HuH-7.5 (cell line): Measurements from ENCODE around the gene ZFP92.
"Not testable (repeated sequence)": the region's sequence is repeated elsewhere in the genome, so short reads cannot be mapped to it uniquely, and the experiment has no call there.

Experiments
- DNase-seq: peaks from one replicate; pipeline ENCODE4 v3.0.0; 2011; ENCODE audit warnings: low spot score

The ZFP92 gene, protein sequence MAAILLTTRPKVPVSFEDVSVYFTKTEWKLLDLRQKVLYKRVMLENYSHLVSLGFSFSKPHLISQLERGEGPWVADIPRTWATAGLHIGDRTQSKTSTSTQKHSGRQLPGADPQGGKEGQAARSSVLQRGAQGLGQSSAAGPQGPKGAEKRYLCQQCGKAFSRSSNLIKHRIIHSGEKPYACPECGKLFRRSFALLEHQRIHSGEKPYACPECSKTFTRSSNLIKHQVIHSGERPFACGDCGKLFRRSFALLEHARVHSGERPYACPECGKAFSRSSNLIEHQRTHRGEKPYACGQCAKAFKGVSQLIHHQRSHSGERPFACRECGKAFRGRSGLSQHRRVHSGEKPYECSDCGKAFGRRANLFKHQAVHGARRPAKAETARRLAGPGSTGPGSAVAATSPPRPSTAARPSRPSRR

DNA sequence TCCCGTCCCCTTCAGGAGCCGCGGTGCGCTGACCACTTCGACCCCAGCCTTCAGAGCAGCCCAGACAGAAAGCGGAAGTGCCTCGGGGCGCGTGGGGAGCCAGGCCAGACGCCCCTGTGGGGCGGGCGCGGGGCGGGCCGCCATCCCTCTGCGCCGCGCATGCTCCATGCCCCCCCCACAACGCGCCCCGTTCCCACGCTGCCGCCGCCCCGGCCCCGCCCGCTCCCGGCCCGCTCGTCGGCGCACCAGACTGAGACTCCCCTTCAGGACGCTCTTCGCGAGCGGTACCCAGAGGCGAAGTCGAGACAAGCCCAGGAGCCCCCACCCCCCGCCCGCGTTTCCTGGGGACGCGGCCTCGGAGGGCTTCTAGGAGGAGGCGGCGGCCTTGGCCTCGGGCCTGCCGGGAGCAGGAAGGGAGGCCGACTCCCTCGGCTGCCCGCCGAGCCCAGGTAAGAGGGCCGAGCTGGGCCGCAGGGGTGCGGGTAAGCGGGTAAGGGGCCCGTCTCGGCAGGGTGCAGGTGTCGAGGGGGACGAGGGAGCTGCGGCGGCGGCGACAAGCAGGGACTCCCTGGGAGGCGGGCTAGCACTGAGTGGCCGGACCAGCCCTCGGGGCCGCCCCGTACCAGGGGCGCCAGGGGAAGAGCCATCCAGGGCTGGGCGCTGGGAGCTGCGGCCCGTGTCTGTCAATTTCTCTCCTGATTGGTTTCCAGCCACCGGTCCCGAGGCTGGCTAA, at the start of gene ZFP92:
TSS of gene ZFP92 (plus strand) at position 218 of the 733 bp plus-strand sequence. CDS start 6,851 bp downstream, outside the sequence.
- no peak for DNase-seq

DNA sequence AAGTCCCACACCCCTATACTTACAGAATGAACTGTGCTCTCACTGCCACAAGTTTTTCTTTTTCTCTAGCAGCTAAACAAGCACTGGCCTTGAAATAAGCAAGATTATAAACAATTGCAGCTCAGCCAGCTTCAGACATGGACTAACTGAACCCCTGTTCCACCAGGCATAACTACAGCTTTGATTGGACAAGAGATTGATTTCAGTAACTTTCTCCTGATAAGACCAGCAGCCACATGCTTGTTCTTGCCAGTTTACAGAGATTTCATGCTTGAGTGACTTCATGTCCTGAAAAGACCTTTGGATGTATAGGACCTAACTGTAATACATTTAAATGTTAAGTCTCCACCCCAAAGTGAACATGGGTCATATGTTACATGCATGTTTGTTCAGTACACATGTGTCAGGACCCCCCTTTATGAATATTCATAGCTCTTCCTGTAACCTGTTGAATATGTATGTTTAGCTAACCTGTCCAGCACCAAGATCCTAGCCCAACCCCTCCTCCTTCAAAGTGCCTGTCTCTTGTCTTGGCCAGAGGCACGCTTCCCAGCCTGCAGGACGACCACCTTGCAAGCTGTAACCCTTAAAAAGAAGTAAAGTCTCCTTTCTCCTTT, 49.4 kb upstream of the ZFP92 start:
- DNase-seq, result no peak

DNA sequence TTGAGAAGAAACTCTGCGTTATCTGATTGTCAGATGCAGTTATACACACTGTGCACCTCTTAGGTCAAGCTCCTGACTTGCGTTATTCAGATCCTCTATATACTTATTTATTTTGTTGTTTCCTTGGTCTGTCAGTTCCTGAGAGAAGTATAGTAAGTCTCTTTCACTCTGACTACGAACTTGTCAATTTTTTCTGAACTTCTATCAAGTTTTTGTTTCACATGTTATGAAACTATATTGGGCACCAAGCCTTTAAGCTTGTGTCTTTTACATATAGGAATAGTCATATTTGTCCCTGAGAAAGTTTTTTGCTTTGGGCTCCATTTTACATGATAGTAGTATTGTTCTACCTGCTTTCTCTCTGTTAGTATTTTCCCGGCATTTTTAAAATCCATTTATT, 45.6 kb upstream of the ZFP92 start:
- no peak for DNase-seq

- no peak for DNase-seq
Observed at GRCh38 chrX:153366119-153366518, 45.2 kb upstream of the ZFP92 start.

DNA sequence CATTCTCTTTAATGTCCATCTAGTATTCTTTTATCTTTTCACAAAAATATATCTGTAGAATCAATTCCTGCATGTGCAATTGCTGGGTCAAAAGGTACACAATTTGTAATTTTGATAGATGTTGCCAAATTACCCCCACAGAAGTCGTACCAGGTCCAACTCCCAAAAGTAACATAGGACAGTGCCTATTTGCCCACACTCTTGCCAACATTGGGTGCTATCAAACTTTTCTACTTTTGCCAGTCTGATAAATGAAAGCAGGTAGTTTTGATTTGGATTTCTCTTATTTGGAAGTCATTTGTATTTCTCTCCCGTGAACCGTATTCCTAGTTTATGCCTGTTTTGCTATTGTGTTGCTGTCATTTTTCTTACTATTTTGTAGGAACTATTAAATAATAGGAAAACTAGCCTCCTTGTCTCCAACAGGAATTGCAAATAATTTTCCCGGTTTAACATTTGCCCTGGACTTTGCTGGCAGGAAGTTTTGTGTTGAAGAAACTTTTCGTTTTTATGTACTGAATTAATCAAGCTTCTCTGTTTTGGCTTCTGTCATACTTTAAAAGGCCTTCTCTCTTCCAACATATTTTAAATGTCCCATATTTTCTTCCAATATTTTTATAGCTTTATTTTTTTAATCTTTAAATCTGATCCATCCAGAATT, 44.3 kb upstream of the ZFP92 start:
- DNase-seq, result no peak

- no peak for DNase-seq
Observed at GRCh38 chrX:153370293-153371055, 40.8 kb upstream of the ZFP92 start.

GRCh38 chrX:153371256-153371655, 40.0 kb upstream of the ZFP92 start:
- DNase-seq, result no peak

GRCh38 chrX:153372949-153373348, 38.3 kb upstream of the ZFP92 start:
- DNase-seq, result no peak

DNA sequence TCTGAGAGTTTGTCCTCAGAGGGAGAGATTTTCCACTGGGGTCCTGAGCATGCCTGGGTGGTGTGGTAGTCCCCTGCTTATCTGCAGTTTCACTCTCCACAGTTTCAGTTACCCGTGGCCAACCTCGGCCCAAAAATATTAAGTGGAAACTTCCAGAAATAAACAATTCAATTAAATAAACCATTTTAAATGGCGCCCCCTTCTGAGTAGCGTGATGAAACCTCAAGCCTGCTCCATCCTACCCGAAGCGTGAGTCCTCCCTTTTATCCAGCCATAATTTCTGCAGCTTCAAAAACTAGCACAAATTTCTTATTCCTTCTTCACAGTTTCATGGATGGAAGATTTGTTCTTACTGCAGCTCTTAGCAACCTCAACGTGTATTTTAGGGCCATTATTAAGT, 36.8 kb upstream of the ZFP92 start:
- no peak for DNase-seq

DNA sequence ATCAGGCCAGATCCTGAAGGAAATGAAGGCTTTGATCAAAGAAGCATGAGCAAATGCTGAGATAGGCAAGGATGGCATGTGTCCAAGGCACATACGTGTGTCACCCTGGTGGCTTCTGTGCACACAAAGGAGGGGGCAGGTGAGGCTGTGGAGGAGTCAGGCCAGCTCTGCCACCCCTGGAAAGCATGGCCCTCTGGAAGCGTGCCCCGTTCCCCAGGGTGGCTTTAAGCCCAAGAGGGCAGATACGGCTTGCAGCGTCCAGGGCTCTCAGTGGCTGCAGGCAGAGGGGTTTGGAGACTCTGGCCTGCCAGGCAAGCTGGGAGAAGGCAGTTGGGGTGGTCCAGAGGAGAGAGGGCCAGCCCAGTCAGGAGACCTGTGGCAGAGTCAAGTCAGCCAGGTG, 35.7 kb upstream of the ZFP92 start:
- DNase-seq, result no peak

GRCh38 chrX:153377727-153378126, 33.5 kb upstream of the ZFP92 start:
- no peak for DNase-seq

DNA sequence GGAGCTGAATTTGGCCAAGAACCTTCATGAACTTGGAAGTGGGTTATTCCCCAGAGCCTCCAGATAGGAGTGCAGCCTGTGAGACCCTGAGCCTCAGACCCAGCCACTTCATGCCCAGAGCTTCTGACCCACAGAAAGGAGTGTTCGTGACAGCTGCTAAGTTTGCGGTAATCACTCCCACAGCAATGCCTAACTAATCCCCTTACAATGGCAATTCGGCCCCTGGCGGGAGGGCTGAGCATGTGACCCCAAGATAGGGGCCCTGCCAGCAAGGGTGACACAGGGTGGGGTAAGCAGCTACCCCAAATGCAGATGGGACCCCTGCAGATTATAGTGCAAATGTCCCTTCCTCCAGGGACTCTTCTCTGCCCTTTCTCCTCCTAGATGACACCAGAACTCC, 32.7 kb upstream of the ZFP92 start:
- no peak for DNase-seq

DNA sequence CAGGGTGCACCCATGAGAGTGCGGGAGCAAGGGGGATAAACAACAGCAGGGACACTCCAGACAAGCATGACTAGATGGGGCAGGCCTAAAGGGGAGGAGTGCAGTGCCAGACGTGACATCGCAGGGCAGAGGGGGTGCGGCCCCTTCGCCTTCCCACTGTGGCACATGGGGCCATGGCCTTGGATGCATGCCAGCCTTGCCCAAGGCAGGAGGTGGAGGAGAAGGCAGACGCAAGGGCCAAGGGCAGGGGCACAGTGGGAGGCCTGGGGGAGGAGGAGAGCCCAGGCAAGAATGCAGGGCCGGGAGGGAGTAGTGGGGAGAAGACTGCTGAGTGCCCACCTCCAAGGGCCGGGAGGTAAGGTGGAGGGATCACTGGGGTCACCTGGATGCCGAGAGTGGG, 31.8 kb upstream of the ZFP92 start:
- no peak for DNase-seq

GRCh38 chrX:153379971-153380581, 31.2 kb upstream of the ZFP92 start:
- DNase-seq, result no peak

DNA sequence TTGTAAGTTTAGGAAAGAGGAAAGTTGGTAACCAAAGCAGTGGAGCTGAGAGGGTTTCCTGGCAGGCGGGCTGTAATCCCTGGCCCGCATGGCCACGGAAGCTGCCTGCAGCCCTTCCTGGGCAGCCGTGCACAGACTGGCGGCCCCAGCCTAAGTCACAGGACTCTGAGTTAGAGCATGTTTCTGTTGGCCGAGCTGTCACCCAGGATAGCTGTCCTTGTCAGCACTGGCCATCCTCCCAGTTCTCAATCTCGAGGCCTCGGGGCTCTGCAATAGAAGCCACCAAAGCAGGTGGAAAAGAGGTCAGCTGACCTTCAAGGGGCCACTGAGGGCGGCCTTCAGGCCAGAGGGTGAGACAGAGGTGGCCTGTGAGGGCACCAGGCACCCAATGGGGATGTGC, 30.6 kb upstream of the ZFP92 start:
- DNase-seq, result no peak

GRCh38 chrX:153381684-153382532, 29.4 kb upstream of the ZFP92 start:
- no peak for DNase-seq

- no peak for DNase-seq
Observed at GRCh38 chrX:153382563-153383482, 28.4 kb upstream of the ZFP92 start.

- no peak for DNase-seq
Observed at GRCh38 chrX:153384390-153384789, 26.9 kb upstream of the ZFP92 start.

GRCh38 chrX:153384973-153385372, 26.3 kb upstream of the ZFP92 start:
- DNase-seq, result not testable (repeated sequence)
